HG03045 (cell line): ENCODE results near the gene MED4.

ENCODE experiments used
- ATAC-seq: cut with Tn5 transposase; IDR thresholded peaks from one replicate; pipeline ENCODE4 v1.9.1; 2021; ENCODE audit warnings: mild to moderate bottlenecking, moderate library complexity; ENCODE audit not compliant: unreplicated experiment

The MED4 gene, protein sequence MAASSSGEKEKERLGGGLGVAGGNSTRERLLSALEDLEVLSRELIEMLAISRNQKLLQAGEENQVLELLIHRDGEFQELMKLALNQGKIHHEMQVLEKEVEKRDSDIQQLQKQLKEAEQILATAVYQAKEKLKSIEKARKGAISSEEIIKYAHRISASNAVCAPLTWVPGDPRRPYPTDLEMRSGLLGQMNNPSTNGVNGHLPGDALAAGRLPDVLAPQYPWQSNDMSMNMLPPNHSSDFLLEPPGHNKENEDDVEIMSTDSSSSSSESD

DNA sequence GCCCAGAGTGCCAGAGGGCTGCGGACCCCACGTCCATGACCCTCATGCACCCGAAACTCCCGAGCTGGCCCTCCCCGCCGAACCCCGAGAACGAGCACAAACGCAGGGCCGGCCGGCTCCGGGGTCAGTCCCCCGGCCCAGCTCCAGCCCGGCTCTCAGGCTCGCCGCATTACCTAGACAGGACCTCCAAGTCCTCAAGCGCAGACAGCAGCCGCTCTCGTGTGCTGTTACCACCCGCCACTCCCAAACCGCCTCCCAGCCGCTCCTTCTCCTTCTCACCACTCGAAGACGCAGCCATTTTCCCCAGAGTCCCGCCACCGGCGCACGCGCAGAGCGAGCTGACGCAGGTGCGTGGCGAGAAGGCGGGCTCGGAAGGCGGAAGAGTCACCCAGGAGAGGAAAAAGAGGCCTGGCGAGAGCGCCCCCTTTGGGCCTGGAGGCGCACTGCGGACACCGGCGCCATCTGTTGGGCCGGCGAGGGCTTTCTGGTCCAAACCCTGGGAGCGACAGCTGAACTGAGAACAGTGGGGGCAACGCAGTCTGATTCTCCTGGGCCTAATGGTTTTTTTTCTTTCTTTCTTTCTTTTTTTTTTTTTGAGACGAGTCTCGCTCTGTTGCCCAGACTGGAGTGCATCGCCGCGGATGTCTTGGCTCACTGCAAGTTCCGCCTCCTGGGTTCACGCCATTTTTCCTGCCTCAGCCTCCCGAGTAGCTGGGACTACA, at the start of gene MED4:
Gene MED4 (minus strand): TSS at position 324 of the 722 bp plus-strand sequence. CDS start 26 bp downstream, at position 298.
- peak; percentile 93 for ATAC-seq

DNA sequence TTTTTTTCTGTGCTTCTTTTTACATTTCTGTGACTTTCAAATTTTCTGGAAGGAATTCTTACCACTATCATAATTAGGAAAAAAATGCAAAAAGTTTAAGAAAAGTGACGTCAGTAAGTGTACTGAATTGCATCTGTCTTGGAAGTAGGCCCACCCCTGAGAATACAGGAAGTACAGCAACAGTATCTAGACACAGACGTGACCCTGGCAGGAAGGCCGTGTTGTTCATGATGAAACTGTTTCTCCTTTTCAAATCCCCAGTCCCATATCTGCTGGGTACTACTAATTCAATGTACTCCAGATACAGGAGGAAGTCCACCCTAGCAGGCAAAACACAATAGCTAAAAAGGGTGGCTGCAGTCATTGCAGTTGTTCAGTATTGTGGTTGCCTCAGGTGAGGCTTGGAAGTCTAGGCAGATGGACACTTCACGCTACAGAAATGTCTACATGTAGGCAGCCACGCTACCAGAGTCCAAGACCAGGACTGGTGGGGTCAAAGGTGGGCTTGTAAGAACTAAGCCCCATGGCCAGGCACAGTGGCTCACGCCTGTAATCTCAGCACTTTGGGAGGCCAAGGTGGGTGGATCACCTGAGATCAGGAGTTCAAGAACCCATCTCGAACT, 49.6 kb upstream of the MED4 start:
- ATAC-seq: no peak

GRCh38 chr13:48142436-48142835, 47.5 kb upstream of the MED4 start:
- ATAC-seq: no peak

GRCh38 chr13:48138270-48138669, 43.4 kb upstream of the MED4 start:
- ATAC-seq: no peak

DNA sequence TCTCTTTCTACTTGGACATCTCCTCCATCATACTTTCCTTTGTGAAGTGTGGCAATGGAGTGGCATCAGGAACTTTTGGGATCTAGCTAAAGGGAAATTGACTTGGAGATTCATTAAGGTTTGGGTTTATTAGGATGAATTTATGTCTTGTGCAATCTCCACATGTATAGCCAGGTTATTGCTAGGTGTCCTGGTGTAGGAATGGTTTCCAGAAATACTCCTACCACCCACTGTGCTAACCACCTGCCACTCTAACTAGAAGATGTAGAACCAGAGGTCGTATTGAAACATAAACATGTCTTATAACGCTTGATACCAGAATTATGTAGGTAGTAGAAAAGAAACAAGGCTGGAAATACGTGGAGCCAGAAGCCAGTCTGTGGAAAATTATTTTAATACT, 38.1 kb upstream of the MED4 start:
- ATAC-seq: no peak

- no peak for ATAC-seq
These were observed 36.6 kb upstream of the MED4 start for GRCh38 chr13:48131533-48131932.

- ATAC-seq: no peak
These were observed 32.3 kb upstream of the MED4 start for GRCh38 chr13:48126944-48127830.

GRCh38 chr13:48125794-48126228, 30.9 kb upstream of the MED4 start:
- ATAC-seq: no peak

DNA sequence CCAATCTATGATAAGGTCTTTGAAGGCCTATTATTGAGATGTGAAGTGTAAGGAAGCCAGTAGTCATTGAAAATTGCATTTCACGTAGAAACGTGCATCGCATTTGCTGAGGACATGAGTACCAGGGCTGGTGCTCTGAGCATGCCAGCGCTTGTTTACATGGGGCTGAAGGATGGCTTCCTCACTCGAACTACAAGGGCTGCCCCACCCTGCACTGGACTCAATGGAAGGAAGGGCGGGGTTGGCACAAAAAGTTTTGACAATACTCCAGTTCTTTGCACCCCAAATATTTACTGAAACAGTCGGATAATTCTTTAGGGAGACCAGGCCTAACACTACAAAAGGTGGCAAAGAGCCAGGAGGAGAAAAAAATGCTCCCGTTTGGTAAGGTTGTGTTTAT, 28.9 kb upstream of the MED4 start:
- ATAC-seq: no peak

- ATAC-seq: no peak
These were observed 26.8 kb upstream of the MED4 start for GRCh38 chr13:48121733-48122132.

GRCh38 chr13:48120241-48120640, 25.3 kb upstream of the MED4 start:
- no peak for ATAC-seq

DNA sequence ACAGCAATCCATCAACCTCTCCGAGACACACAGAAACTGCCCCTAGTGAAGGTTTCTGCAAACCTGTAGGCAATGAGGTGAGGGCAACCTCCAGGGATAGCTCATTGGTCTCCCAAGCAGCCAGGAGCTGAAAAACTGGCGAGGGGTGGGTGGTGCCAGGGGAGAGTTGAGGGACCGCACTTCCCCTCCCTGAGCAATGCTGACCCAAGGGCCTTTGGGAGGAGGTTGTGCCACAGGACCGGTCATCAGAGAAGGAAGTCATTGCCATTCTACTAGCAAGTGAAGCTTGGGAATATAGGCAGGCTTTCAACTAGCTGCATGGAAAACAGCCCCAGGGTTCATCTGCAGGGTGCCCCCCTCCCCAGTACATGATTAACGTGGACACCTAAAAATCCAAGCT, 23.1 kb upstream of the MED4 start:
- ATAC-seq: no peak

DNA sequence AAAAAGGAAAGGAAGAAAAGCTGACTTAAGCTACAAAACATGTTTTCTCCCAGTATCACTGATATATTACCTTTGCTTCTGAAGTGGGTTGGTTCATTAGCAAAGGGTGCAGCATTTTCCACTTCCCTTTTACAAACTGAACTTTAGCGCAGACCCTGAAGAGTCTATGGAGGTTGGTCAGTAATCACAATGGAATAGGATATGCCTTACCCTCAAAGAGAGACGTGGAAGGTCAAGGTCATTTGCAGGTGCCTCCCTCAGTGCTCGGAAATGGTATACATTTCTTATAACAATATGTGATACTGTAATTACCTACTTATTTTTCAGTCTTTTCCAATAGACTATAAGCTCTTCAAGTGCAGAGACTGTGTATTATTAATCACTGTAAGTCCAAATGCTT, 21.9 kb upstream of the MED4 start:
- ATAC-seq: no peak

DNA sequence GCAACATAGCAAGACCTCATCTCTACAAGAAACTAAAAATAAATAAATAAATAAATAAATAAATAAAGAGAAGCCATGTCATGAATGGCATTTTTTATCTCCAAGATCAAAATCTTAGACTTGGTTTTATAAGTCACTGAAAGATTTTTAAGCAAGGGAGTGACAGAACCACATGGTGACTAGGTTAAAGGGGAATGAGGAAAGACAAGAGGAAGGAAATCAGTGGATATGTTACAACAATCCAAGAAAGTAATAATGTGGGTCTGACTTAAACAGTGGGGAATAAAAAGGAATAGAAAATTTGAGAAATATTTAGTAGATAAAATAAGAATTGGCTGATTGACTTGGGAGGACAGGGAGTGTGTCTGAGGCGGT, 18.8 kb upstream of the MED4 start:
- no peak for ATAC-seq

- no peak for ATAC-seq
These were observed 18.2 kb upstream of the MED4 start for GRCh38 chr13:48112896-48113755.

GRCh38 chr13:48110931-48111721, 16.2 kb upstream of the MED4 start:
- ATAC-seq: no peak

DNA sequence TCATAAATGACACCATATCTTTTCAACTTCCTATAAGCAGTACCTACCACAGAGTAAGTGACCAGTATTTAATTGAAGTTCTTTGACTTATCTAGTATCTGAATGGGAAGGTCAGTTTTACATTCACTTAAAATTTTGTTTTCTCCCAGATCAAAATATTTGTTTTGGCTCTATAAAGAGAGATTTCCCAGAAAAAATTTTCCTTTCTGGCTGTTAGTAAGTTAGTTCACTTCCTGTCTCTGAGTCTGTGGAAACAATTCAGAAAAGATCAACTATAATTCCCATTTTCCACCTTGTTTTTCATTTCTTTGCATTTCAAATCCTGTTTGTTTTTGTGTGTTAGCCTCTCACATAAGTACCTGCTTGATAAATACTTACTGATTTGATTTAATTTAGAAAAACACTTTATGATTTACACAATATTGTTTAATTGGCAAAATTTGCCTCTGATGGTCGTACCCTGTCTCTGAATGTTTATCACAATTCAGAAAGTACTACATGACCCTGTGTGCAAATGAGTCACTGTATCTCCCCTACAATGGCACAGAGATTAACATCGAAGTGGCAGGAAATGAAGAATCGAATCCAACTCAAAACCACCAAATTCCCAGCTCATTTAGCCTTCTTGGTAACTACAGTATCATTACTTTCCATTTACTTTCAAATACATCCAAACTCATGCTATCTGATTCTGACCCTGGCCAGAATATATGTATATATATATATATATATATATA, 15.4 kb upstream of the MED4 start:
- ATAC-seq: no peak

DNA sequence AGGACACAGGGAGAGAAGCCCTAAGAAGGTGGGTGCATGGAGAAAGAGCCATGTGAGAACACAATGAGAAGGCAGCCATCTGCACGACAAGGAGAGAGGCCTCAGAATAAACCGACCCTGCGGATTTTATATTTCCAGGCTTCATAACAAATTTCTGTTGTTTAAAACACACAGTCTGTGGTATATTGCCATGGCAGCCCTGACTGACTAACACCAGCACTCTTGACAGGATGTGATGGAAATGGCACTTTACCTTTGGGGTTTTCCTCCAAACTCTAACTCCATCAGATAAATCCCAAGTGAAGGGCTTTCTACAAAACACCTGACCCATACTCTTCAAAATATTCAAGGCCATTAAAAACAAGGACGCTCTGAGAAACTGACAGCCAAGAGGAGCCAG, 13.2 kb upstream of the MED4 start:
- no peak for ATAC-seq

DNA sequence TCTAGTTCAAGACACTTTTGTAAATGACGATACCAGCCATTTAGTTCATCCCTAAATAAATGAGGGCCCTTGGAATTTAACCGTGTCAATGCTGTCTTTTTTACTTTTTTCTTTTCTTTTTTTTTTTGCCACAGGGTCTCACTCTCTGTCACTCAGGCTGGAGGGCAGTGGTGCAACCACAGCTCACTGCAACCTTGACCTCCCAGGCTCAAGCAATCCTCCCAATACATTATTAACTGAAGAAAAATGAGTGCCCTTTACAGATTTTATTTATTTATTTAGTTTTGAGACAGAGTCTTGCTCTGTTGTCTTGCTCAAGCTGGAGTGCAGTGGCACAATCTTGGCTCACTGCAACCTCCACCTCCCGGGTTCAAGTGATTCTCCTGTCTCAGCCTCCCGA, 2.9 kb upstream of the MED4 start:
- ATAC-seq: no peak
